ENCODE data around the gene MRPS7. TPM values are rescaled to one million over a fixed set of nuclear protein-coding genes. Genes with fewer than 3 reads are reported as not detected.

MRPS7 gene
- total and polyA plus RNA-seq, 9 of the 15 experiments (the other 6 are each of a cell fraction or from before 2014, with no cell fraction given), result 107 to 244 (median 132) TPM

GRCh38 chr17:75245011-75245410 is 16.7 kb upstream of the MRPS7 start:
- peak in 2 of 4 experiments; percentile 38 to 44 for DNase-seq (ENCODE audit: extremely low read depth in 1 of 4, low spot score in 3 of 4)
- Histone ChIP-seq H3K27ac (ENCODE audit: extremely low read depth, low read depth, low read length) (no peak overlapping the region), H3K36me3 (ENCODE audit: control insufficient read depth, insufficient read depth, low read length) (peaks cover 75% of the 10 kb centered on the region), H3K9me1 (ENCODE audit: control insufficient read depth, insufficient read depth, low read length) (no peaks in the 10 kb centered on the region), H2AFZ (ENCODE audit: low read depth, low read length) (no peak overlapping the region), H3K4me3 (no peak overlapping the region), H3K4me1 (replicated peaks in 1 of 2; ENCODE audit: control insufficient read depth in 2 of 2, insufficient read depth in 2 of 2, low read length in 2 of 2) (peaks cover 19 to 28% of the 10 kb centered on the region in 2 experiments), H4K20me1 (replicated peaks; ENCODE audit: control insufficient read depth, insufficient read depth, low read length) (peaks cover 20% of the 10 kb centered on the region), H3K9ac (ENCODE audit: insufficient read depth in 1 of 2, low read depth in 2 of 2, low read length in 2 of 2) (0 out of 4 replicates have a peak overlapping the region, but pooled peaks of 1 of the 2 experiments have one; percentile 49), H3K9me3 (replicated peaks; ENCODE audit: control insufficient read depth, insufficient read depth, low read depth, low read length) (no peaks in the 10 kb centered on the region), H3K27me3 (ENCODE audit: control insufficient read depth in 2 of 2, insufficient read depth in 2 of 2, low read length in 2 of 2) (no peaks in the 10 kb centered on the region), H3K79me2 (ENCODE audit: control insufficient read depth, insufficient read depth, low read length) (peaks cover 20% of the 10 kb centered on the region), H3K4me2 (ENCODE audit: insufficient read depth, low read length) (no peak overlapping the region)
- CTCF ChIA-PET (ENCODE audit: low intra/inter-chr PET ratio), result interaction anchor here (0.6 kb wide), 1 partner anchor 501 kb away, joined by 3 read pairs; no protein-coding TSS in a partner anchor
- peak; percentile 69 for FAIRE-seq
- POLR2A ChIA-PET, result interaction anchor here (0.7 to 4.0 kb wide), 3 partner anchors 16 to 388 kb away, joined by 3 to 21 read pairs (median 3); partner anchors contain the start of genes GGA3, GRB2 and MRPS7
- intact Hi-C loops (cut with micrococcal nuclease) (no loop called here), in situ Hi-C loops (cut with MboI) (no loop called here)
- no peak for ATAC-seq
- TF ChIP-seq CBX8 (IDR thresholded peaks at IDR 0.05; ENCODE audit: borderline replicate concordance, extremely low read depth, low read depth, low read length, poor library complexity, severe bottlenecking) (no peak), RBM34 (IDR thresholded peaks at IDR 0.05; ENCODE audit: borderline replicate concordance, insufficient read depth, low read length) (no peak), TAF7 (tag; IDR thresholded peaks at IDR 0.05) (no peak), CREM (IDR thresholded peaks at IDR 0.05; ENCODE audit: low read depth) (0 out of 2 replicates have a peak, but pooled peaks have one; percentile 7), ARID1B (IDR thresholded peaks at IDR 0.05) (no peak), ETV6 (IDR thresholded peaks at IDR 0.05; ENCODE audit: borderline replicate concordance in 1 of 2, low read depth in 2 of 2, low read length in 1 of 2) (no peak), ETV6 (CRISPR knock-in tag; IDR thresholded peaks at IDR 0.05; ENCODE audit: borderline replicate concordance) (no peak), TCF3 (CRISPR knock-in tag; IDR thresholded peaks at IDR 0.05) (peak; percentile 49; the same call in 1 of the 2 replicates), TAF9B (IDR thresholded peaks at IDR 0.05; ENCODE audit: partially characterized antibody) (no peak), ZNF3 (CRISPR knock-in tag; IDR thresholded peaks at IDR 0.05) (no peak), KAT7 (CRISPR knock-in tag; IDR thresholded peaks at IDR 0.05; ENCODE audit: borderline replicate concordance) (0 out of 2 replicates have a peak, but pooled peaks have one; percentile 39), PHF21A (IDR thresholded peaks at IDR 0.05; ENCODE audit: borderline replicate concordance, low read depth) (no peak), CBFA2T3 (IDR thresholded peaks at IDR 0.05) (0 out of 2 replicates have a peak, but pooled peaks have one; percentile 29), VEZF1 (CRISPR knock-in tag; IDR thresholded peaks at IDR 0.05) (peak; percentile 40; the same call in 1 of the 2 replicates), CBFA2T2 (conservative IDR thresholded peaks at IDR 0.05) (0 out of 2 replicates have a peak, but pooled peaks have one; percentile 4)
- WGBS (ENCODE audit: insufficient coverage, low coverage, missing lambda C conversion rate), result 27% methylated on average over 6 of the region's 6 CpGs
- no TSS peak for BruUV-seq (replicated peaks)

Data from K562 (cell line).